Ovary (tissue), 3 donors: ENCODE measurements around the gene LAMB3.

Experiments
- CTCF ChIP-seq, 3 donors: fragments of 450-650 bp in 2 of 3; fragments of 200-600 bp in 1 of 3; IDR thresholded peaks; one replicate each; pipeline versions ENCODE4 v1.5.1 to v1.8.0; 2016 to 2022; ENCODE audit warnings: antibody characterized with exemption in 3 of 3, mild to moderate bottlenecking in 1 of 3
- EP300 ChIP-seq: sonication (generic); formaldehyde crosslinking; IDR thresholded peaks from one replicate; pipeline ENCODE4 v1.6.1; 2017; ENCODE audit warnings: antibody characterized with exemption
- POLR2A ChIP-seq: fragments of 450-650 bp; IDR thresholded peaks from one replicate; pipeline ENCODE4 v1.6.1; 2017; ENCODE audit warnings: antibody characterized with exemption, mild to moderate bottlenecking, moderate library complexity
- donor health status: DM: no; HTN: no; CAD: no.

GRCh38 chr1:209585672-209586071 lies 66.6 kb downstream of the LAMB3 start:
- TF ChIP-seq CTCF (IDR thresholded peaks at IDR 0.05), result no peak
- TF ChIP-seq POLR2A, result no peak
- no peak for TF ChIP-seq EP300
